NCI-H2107 treated with DMSO at 0.1 percent for 48 hours (cell line): ENCODE data around the gene RPL12.

ENCODE experiments used
- DNase-seq: peaks from one replicate; lab custom pipeline; 2025; ENCODE audit not compliant: unreplicated experiment; lab: John Stamatoyannopoulos, UW

Gene RPL12

GRCh38 chr9:127450830-127451607 lies at the start of gene RPL12, which contains the start of gene LRSAM1:
RPL12 (minus strand) TSS chr9:127451406; CDS start chr9:127451317, 89 bp downstream.
LRSAM1 (plus strand) TSS chr9:127451510; CDS start chr9:127454528, 3,018 bp downstream.
- DNase-seq, result peak; percentile 57

GRCh38 chr9:127500862-127501261 lies 49.7 kb upstream of the RPL12 start:
- DNase-seq, result no peak

GRCh38 chr9:127500399-127500798 lies 49.2 kb upstream of the RPL12 start:
- no peak for DNase-seq

- no peak for DNase-seq
Observed at GRCh38 chr9:127498298-127498697, 47.1 kb upstream of the RPL12 start.

GRCh38 chr9:127497656-127498290 lies 46.6 kb upstream of the RPL12 start:
- DNase-seq, result no peak

GRCh38 chr9:127496974-127497373 lies 45.8 kb upstream of the RPL12 start:
- DNase-seq, result no peak

- DNase-seq, result no peak
Observed at GRCh38 chr9:127495884-127496555, 44.8 kb upstream of the RPL12 start.

GRCh38 chr9:127494304-127494702 lies 43.1 kb upstream of the RPL12 start:
- DNase-seq, result no peak

- no peak for DNase-seq
Observed at GRCh38 chr9:127493592-127494303, 42.5 kb upstream of the RPL12 start.

- no peak for DNase-seq
Observed at GRCh38 chr9:127492616-127493015, 41.4 kb upstream of the RPL12 start.

GRCh38 chr9:127491516-127491915 lies 40.3 kb upstream of the RPL12 start:
- DNase-seq, result no peak

- DNase-seq, result no peak
Observed at GRCh38 chr9:127490535-127491230, 39.5 kb upstream of the RPL12 start.

- DNase-seq, result no peak
Observed at GRCh38 chr9:127489471-127490115, 38.4 kb upstream of the RPL12 start.

- no peak for DNase-seq
Observed at GRCh38 chr9:127488946-127489345, 37.7 kb upstream of the RPL12 start.

- no peak for DNase-seq
Observed at GRCh38 chr9:127485995-127486394, 34.8 kb upstream of the RPL12 start.

- DNase-seq, result no peak
Observed at GRCh38 chr9:127482662-127483061, 31.5 kb upstream of the RPL12 start.

- no peak for DNase-seq
Observed at GRCh38 chr9:127479507-127480081, 28.4 kb upstream of the RPL12 start.

GRCh38 chr9:127474592-127474991 lies 23.4 kb upstream of the RPL12 start:
- DNase-seq, result no peak

GRCh38 chr9:127473932-127474331 lies 22.7 kb upstream of the RPL12 start:
- DNase-seq, result no peak

GRCh38 chr9:127473501-127473900 lies 22.3 kb upstream of the RPL12 start:
- no peak for DNase-seq
